NCI-H1694 (cell line): ENCODE data around the gene CCDC194.

Experiments used
- DNase-seq: peaks from one replicate; lab custom pipeline; 2025; lab: John Stamatoyannopoulos, UW

CCDC194 gene

GRCh38 chr19:17405250-17406045 is 11.5 kb upstream of the CCDC194 start, which contains the start of gene BST2:
TSS of gene BST2 (minus strand) at chr19:17405630. CDS start at chr19:17405575, 55 bp downstream.
- no peak for DNase-seq

GRCh38 chr19:17404621-17405249 is 10.7 kb upstream of the CCDC194 start:
- no peak for DNase-seq

GRCh38 chr19:17404015-17404414 is 10.0 kb upstream of the CCDC194 start:
- no peak for DNase-seq

- DNase-seq = no peak
Observed at GRCh38 chr19:17402982-17403855, 9.2 kb upstream of the CCDC194 start.

GRCh38 chr19:17401628-17402027 is 7.6 kb upstream of the CCDC194 start:
- DNase-seq = no peak

- DNase-seq = no peak
Observed at GRCh38 chr19:17398902-17399527, 5.0 kb upstream of the CCDC194 start.

GRCh38 chr19:17394891-17395415 is 957 bp upstream of the CCDC194 start:
- DNase-seq = no peak

GRCh38 chr19:17393002-17393401 is 994 bp downstream of the CCDC194 start:
- no peak for DNase-seq

GRCh38 chr19:17391371-17392151 is 2.4 kb downstream of the CCDC194 start:
- no peak for DNase-seq

- DNase-seq = peak; percentile 67
Observed at GRCh38 chr19:17390665-17391370, 3.2 kb downstream of the CCDC194 start.

- DNase-seq = no peak
Observed at GRCh38 chr19:17389957-17390664, 3.9 kb downstream of the CCDC194 start.

- DNase-seq = no peak
Observed at GRCh38 chr19:17389288-17389687, 4.7 kb downstream of the CCDC194 start.

GRCh38 chr19:17385878-17386611 is 8.0 kb downstream of the CCDC194 start:
- peak; percentile 8 for DNase-seq

GRCh38 chr19:17380426-17381138 is 13.4 kb downstream of the CCDC194 start:
- DNase-seq = no peak

- no peak for DNase-seq
Observed at GRCh38 chr19:17379221-17379631, 14.8 kb downstream of the CCDC194 start.

- DNase-seq = no peak
Observed at GRCh38 chr19:17378271-17378670, 15.7 kb downstream of the CCDC194 start.

GRCh38 chr19:17376935-17377600 is 16.9 kb downstream of the CCDC194 start, which contains the start of gene PLVAP:
TSS of gene PLVAP (minus strand) at chr19:17377342. CDS start at chr19:17377288, 54 bp downstream.
- DNase-seq = no peak
